Liver (tissue), 9 donors: Measurements from ENCODE around the gene TMUB1. TPM values are rescaled to one million over a fixed set of nuclear protein-coding genes. Genes with fewer than 3 reads are reported as not detected.

Source experiments
- DNase-seq: peaks from one replicate; pipeline ENCODE4 v3.0.0-alpha.2; 2017; ENCODE audit warnings: low spot score
- H3K27ac ChIP-seq, 2 donors: one replicate each; pipeline ENCODE4 v1.7.0; 2013; ENCODE audit warnings: inconsistent platforms in 2 of 2, low read length in 2 of 2, control low read depth in 1 of 2, low read depth in 1 of 2, mild to moderate bottlenecking in 1 of 2
- H3K27me3 ChIP-seq, 4 donors: one replicate each; pipeline versions ENCODE4 v1.6.1 to v1.7.0; 2013; ENCODE audit warnings: low read length in 3 of 4, inconsistent platforms in 1 of 4, mild to moderate bottlenecking in 1 of 4, moderate library complexity in 1 of 4; ENCODE audit not compliant: control insufficient read depth in 4 of 4, insufficient read depth in 4 of 4
- H3K36me3 ChIP-seq, 4 donors: one replicate each; pipeline versions ENCODE4 v1.6.1 to v1.7.0; 2013; ENCODE audit warnings: low read length in 3 of 4, mild to moderate bottlenecking in 3 of 4, low read depth in 1 of 4, moderate library complexity in 1 of 4; ENCODE audit not compliant: control insufficient read depth in 4 of 4, insufficient read depth in 3 of 4
- H3K4me1 ChIP-seq, 4 donors: one replicate each; pipeline versions ENCODE4 v1.6.1 to v1.7.0; 2013; ENCODE audit warnings: low read length in 3 of 4, mild to moderate bottlenecking in 3 of 4, moderate library complexity in 1 of 4; ENCODE audit not compliant: control insufficient read depth in 4 of 4, insufficient read depth in 4 of 4
- H3K4me3 ChIP-seq, 3 donors: one replicate each; pipeline versions ENCODE4 v1.6.1 to v1.7.0; 2013; ENCODE audit warnings: low read length in 3 of 3, control low read depth in 1 of 3, low read depth in 1 of 3, mild to moderate bottlenecking in 1 of 3
- H3K9ac ChIP-seq, 2 donors: one replicate each; pipeline ENCODE4 v1.7.0; 2013; ENCODE audit warnings: low read length in 2 of 2, mild to moderate bottlenecking in 2 of 2, moderate library complexity in 2 of 2, control low read depth in 1 of 2, low read depth in 1 of 2
- H3K9me3 ChIP-seq, 4 donors: one replicate each; pipeline versions ENCODE4 v1.6.1 to v1.7.0; 2013; ENCODE audit warnings: low read length in 3 of 4; ENCODE audit not compliant: control insufficient read depth in 4 of 4
- EGR1 ChIP-seq, 2 donors: IDR thresholded peaks; 2 replicates each; pipeline ENCODE4 v1.6.1; 2016 to 2018; ENCODE audit warnings: antibody characterized with exemption in 2 of 2, low read depth in 2 of 2
- FOXA1 ChIP-seq: IDR thresholded peaks from 2 replicates; pipeline ENCODE4 v1.6.1; 2016; ENCODE audit warnings: antibody characterized with exemption
- FOXA2 ChIP-seq: IDR thresholded peaks from 2 replicates; pipeline ENCODE4 v1.6.1; 2016; ENCODE audit warnings: antibody characterized with exemption
- GABPA ChIP-seq, 2 donors: IDR thresholded peaks in 1 of 2; conservative IDR thresholded peaks in 1 of 2; 2 replicates each; pipeline ENCODE4 v1.6.1; 2016; ENCODE audit warnings: antibody characterized with exemption in 2 of 2, mild to moderate bottlenecking in 1 of 2, moderate library complexity in 1 of 2
- HNF4A ChIP-seq, 2 donors: conservative IDR thresholded peaks; 2 replicates each; pipeline ENCODE4 v1.6.1; 2016; ENCODE audit warnings: antibody characterized with exemption in 2 of 2, mild to moderate bottlenecking in 2 of 2
- HNF4G ChIP-seq: IDR thresholded peaks from 2 replicates; pipeline ENCODE4 v1.6.1; 2016; ENCODE audit warnings: antibody characterized with exemption
- JUND ChIP-seq, 2 donors: IDR thresholded peaks; 2 replicates each; pipeline ENCODE4 v1.6.1; 2016; ENCODE audit warnings: antibody characterized with exemption in 2 of 2
- NR2F2 ChIP-seq: IDR thresholded peaks from 2 replicates; pipeline ENCODE4 v1.6.1; 2016; ENCODE audit warnings: antibody characterized with exemption
- RAD21 ChIP-seq, 2 donors: IDR thresholded peaks; 2 replicates each; pipeline ENCODE4 v1.6.1; 2016; ENCODE audit warnings: antibody characterized with exemption in 2 of 2, mild to moderate bottlenecking in 2 of 2
- RXRA ChIP-seq, 2 donors: IDR thresholded peaks; 2 replicates each; pipeline ENCODE4 v1.6.1; 2017 to 2018; ENCODE audit warnings: antibody characterized with exemption in 2 of 2, mild to moderate bottlenecking in 1 of 2
- SP1 ChIP-seq: IDR thresholded peaks from 2 replicates; pipeline ENCODE4 v1.6.1; 2018; ENCODE audit warnings: antibody characterized with exemption, mild to moderate bottlenecking
- TAF1 ChIP-seq: conservative IDR thresholded peaks from 2 replicates; pipeline ENCODE4 v1.6.1; 2016; ENCODE audit warnings: antibody characterized with exemption, mild to moderate bottlenecking
- WGBS: extraction: QIAGEN DNeasy Blood & Tissue Kit; methylation state at CpG from one replicate; pipeline ENCODE4 v1.1.7; 2013; 5-methylcytosine and 5-hydroxymethylcytosine counted together
- polyA plus RNA-seq, 2 donors: library from polyadenylated mRNA; stranded (reverse) in 1 of 2; unstranded in 1 of 2; fragments of 200-250 nt in 1 of 2; fragments of >200 nt in 1 of 2; fragmentation: Nextera tagmentation in 1 of 2; extraction: Ambion mirVana in 1 of 2; gene quantifications; one replicate each; pipeline versions ENCODE4 v1.2.1 to v1.2.3, GENCODE V29; 2013 to 2015
- total RNA-seq, 2 donors: library from RNA; depleted of rRNA; stranded (reverse); fragments of >200 nt; gene quantifications; one replicate each; pipeline ENCODE4 v1.2.3, GENCODE V29; 2014
- TF ChIP-seq, protein P1 (sequence below): IDR thresholded peaks from 2 replicates; pipeline ENCODE4 v1.6.1; 2016; ENCODE audit warnings: antibody characterized with exemption, mild to moderate bottlenecking
- TF ChIP-seq, protein P2 (sequence below): IDR thresholded peaks from 2 replicates; pipeline ENCODE4 v1.6.1; 2016; ENCODE audit warnings: antibody characterized with exemption
- TF ChIP-seq, protein P3 (sequence below): IDR thresholded peaks from 2 replicates; pipeline ENCODE4 v1.6.1; 2016; ENCODE audit warnings: antibody characterized with exemption
- TF ChIP-seq, protein P4 (sequence below): IDR thresholded peaks from 2 replicates; pipeline ENCODE4 v1.6.1; 2016; ENCODE audit warnings: antibody characterized with exemption
- TF ChIP-seq, protein P5 (sequence below): fragments of 150-350 bp; IDR thresholded peaks from 2 replicates; pipeline ENCODE4 v1.5.1; 2017; ENCODE audit warnings: improper control_type of control experiment, low read depth, low read length; ENCODE audit not compliant: missing input control
- donor health status: healthy.
- donor health status: healthy.
- donor health status: healthy.
- donor health status: healthy.
- donor health status: healthy.

The TMUB1 gene
- total and polyA plus RNA-seq, 4 donors = 15.1 to 51.7 (median 30.5) TPM

DNA sequence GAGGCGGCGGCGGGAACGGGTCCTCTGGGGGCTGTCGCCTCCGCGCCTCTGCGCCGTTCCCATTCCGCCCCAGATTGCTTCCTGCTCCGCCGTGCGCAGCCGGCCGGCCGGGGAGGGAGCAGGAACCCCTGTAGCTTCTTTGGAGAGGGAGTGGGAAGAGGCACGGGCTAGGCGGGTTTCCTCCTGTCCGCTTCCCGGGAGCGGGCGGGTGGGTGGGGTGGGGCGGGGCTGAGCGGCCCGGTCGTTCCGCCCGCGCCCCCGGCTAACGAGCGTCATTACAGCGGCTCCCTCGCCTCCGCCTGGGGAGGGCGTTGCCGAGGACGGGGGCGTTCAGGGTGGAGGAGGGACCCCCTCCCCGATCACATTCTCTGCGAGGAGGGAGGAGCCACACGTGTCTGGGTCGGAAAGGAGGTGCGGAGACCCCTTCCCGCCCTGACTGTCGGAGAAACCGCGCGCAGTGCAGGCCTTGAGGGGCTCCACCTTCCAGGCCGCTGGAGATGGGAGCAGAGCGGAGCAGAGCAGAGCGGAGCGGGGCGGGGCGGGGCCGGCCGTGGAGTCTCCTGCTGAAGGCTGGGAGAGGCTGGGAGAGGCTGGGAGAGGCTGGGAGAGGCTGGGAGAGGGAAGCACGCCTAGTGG, 42.7 kb upstream of the TMUB1 start:
- DNase-seq = no peak
- Histone ChIP-seq H3K4me3 (no peak overlapping the region), H3K27ac (no peak overlapping the region), H3K27me3 (no peaks in the 10 kb centered on the region), H3K36me3 (peaks cover 2 to 30% (median 17%) of the 10 kb centered on the region in 4 donors), H3K4me1 (no peaks in the 10 kb centered on the region), H3K9me3 (no peaks in the 10 kb centered on the region), H3K9ac (no peak overlapping the region)
- TF ChIP-seq NR2F2 (no peak), EGR1 (IDR thresholded peaks at IDR 0.05; ENCODE audit: low read depth in 2 of 2) (no peak), FOXA2 (no peak), JUND (IDR thresholded peaks at IDR 0.05) (no peak), GABPA (IDR thresholded peaks at IDR 0.05 in 1 of 2, conservative IDR thresholded peaks at IDR 0.05 in 1 of 2) (no peak), RAD21 (IDR thresholded peaks at IDR 0.05) (no peak), SP1 (no peak), FOXA1 (no peak), HNF4G (no peak), RXRA (IDR thresholded peaks at IDR 0.05) (no peak)
- TF ChIP-seq, protein P1, sequence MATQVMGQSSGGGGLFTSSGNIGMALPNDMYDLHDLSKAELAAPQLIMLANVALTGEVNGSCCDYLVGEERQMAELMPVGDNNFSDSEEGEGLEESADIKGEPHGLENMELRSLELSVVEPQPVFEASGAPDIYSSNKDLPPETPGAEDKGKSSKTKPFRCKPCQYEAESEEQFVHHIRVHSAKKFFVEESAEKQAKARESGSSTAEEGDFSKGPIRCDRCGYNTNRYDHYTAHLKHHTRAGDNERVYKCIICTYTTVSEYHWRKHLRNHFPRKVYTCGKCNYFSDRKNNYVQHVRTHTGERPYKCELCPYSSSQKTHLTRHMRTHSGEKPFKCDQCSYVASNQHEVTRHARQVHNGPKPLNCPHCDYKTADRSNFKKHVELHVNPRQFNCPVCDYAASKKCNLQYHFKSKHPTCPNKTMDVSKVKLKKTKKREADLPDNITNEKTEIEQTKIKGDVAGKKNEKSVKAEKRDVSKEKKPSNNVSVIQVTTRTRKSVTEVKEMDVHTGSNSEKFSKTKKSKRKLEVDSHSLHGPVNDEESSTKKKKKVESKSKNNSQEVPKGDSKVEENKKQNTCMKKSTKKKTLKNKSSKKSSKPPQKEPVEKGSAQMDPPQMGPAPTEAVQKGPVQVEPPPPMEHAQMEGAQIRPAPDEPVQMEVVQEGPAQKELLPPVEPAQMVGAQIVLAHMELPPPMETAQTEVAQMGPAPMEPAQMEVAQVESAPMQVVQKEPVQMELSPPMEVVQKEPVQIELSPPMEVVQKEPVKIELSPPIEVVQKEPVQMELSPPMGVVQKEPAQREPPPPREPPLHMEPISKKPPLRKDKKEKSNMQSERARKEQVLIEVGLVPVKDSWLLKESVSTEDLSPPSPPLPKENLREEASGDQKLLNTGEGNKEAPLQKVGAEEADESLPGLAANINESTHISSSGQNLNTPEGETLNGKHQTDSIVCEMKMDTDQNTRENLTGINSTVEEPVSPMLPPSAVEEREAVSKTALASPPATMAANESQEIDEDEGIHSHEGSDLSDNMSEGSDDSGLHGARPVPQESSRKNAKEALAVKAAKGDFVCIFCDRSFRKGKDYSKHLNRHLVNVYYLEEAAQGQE = no peak
- TF ChIP-seq, protein P2, sequence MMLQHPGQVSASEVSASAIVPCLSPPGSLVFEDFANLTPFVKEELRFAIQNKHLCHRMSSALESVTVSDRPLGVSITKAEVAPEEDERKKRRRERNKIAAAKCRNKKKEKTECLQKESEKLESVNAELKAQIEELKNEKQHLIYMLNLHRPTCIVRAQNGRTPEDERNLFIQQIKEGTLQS = no peak
- TF ChIP-seq, protein P3, sequence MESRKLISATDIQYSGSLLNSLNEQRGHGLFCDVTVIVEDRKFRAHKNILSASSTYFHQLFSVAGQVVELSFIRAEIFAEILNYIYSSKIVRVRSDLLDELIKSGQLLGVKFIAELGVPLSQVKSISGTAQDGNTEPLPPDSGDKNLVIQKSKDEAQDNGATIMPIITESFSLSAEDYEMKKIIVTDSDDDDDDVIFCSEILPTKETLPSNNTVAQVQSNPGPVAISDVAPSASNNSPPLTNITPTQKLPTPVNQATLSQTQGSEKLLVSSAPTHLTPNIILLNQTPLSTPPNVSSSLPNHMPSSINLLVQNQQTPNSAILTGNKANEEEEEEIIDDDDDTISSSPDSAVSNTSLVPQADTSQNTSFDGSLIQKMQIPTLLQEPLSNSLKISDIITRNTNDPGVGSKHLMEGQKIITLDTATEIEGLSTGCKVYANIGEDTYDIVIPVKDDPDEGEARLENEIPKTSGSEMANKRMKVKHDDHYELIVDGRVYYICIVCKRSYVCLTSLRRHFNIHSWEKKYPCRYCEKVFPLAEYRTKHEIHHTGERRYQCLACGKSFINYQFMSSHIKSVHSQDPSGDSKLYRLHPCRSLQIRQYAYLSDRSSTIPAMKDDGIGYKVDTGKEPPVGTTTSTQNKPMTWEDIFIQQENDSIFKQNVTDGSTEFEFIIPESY = no peak
- TF ChIP-seq, protein P4, sequence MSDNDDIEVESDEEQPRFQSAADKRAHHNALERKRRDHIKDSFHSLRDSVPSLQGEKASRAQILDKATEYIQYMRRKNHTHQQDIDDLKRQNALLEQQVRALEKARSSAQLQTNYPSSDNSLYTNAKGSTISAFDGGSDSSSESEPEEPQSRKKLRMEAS = no peak
- WGBS = 73% methylated on average over 58 of the region's 58 CpGs

GRCh38 chr7:151125470-151125845, 42.2 kb upstream of the TMUB1 start:
- Histone ChIP-seq H3K9ac (no peak overlapping the region), H3K4me3 (no peak overlapping the region), H3K36me3 (peaks cover 2 to 30% (median 16%) of the 10 kb centered on the region in 4 donors), H3K27ac (no peak overlapping the region), H3K9me3 (no peaks in the 10 kb centered on the region), H3K27me3 (no peaks in the 10 kb centered on the region), H3K4me1 (no peaks in the 10 kb centered on the region)
- DNase-seq = no peak
- 58% methylated on average over 22 of the region's 22 CpGs for WGBS
- TF ChIP-seq, protein P1 = no peak
- TF ChIP-seq, protein P4 = no peak
- TF ChIP-seq, protein P2 = no peak
- TF ChIP-seq EGR1 (IDR thresholded peaks at IDR 0.05; ENCODE audit: low read depth in 2 of 2) = no peak
- TF ChIP-seq TAF1 = no peak
- TF ChIP-seq, protein P3 = no peak
- TF ChIP-seq RAD21 (IDR thresholded peaks at IDR 0.05) = no peak
- TF ChIP-seq, protein P5, sequence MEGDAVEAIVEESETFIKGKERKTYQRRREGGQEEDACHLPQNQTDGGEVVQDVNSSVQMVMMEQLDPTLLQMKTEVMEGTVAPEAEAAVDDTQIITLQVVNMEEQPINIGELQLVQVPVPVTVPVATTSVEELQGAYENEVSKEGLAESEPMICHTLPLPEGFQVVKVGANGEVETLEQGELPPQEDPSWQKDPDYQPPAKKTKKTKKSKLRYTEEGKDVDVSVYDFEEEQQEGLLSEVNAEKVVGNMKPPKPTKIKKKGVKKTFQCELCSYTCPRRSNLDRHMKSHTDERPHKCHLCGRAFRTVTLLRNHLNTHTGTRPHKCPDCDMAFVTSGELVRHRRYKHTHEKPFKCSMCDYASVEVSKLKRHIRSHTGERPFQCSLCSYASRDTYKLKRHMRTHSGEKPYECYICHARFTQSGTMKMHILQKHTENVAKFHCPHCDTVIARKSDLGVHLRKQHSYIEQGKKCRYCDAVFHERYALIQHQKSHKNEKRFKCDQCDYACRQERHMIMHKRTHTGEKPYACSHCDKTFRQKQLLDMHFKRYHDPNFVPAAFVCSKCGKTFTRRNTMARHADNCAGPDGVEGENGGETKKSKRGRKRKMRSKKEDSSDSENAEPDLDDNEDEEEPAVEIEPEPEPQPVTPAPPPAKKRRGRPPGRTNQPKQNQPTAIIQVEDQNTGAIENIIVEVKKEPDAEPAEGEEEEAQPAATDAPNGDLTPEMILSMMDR = no peak
- TF ChIP-seq RXRA (IDR thresholded peaks at IDR 0.05) = no peak
- TF ChIP-seq HNF4A (conservative IDR thresholded peaks at IDR 0.05) = no peak
